Activated CD4-positive, alpha-beta T cell treated with anti-CD3 and anti-CD28 coated beads, Interleukin-2, amount 50 U/mL, for 4 hours (primary cell): ENCODE measurements around the gene UPF1.
"Not testable (repeated sequence)": the region's sequence is repeated elsewhere in the genome, so short reads cannot be mapped to it uniquely, and the experiment has no call there.

Experiments
- DNase-seq, 2 experiments: peaks; one replicate each; pipeline ENCODE4 v3.0.0-alpha.2; 2020

UPF1 gene

GRCh38 chr19:18900700-18901481 is 69.1 kb downstream of the UPF1 start:
- DNase-seq, result no peak

- DNase-seq, result no peak
Measured at GRCh38 chr19:18901491-18901890, 69.7 kb downstream of the UPF1 start.

GRCh38 chr19:18902519-18902918 is 70.8 kb downstream of the UPF1 start:
- not testable (repeated sequence) for DNase-seq

GRCh38 chr19:18903156-18904037 is 71.6 kb downstream of the UPF1 start:
- no peak for DNase-seq

GRCh38 chr19:18904334-18905057 is 72.7 kb downstream of the UPF1 start:
- no peak for DNase-seq

GRCh38 chr19:18905058-18905456 is 73.3 kb downstream of the UPF1 start:
- DNase-seq, result no peak

GRCh38 chr19:18905513-18906236 is 73.9 kb downstream of the UPF1 start:
- DNase-seq, result no peak

- no peak for DNase-seq
Measured at GRCh38 chr19:18906605-18907519, 75.1 kb downstream of the UPF1 start.

- no peak for DNase-seq
Measured at GRCh38 chr19:18908917-18909619, 77.3 kb downstream of the UPF1 start.

- no peak for DNase-seq
Measured at GRCh38 chr19:18910010-18910409, 78.3 kb downstream of the UPF1 start.

DNA sequence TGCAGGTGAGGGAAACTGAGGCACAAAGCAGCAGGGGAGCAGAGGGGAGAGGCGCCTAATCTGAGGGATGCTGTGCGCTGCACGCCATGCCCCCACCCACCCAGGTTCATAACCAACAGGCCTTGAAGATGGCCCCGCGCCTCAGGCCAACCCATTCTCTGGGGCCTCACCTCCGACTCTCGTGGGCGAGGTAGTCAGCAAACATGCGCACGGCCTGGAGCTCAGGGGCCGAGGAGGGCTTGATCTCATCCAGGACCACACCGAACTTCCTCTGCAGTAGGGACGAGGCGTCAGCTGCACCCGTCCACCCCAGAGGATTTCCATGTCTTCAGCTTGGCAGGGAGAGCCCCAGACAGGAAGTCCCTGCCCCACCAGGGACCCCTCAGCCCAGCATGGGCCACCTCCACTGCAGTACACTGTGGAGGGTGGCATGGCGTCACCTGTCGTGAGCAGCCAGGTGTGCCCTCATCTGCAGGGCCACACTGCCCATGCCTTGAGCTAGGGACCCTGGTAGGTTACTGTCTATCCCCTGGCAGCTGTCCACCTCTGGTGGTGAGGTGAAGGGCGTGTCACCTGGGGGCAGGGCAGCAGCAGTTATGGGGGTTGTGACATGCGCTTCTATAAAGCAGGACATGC is 79.2 kb downstream of the UPF1 start:
- DNase-seq, result no peak

GRCh38 chr19:18912933-18913332 is 81.2 kb downstream of the UPF1 start:
- DNase-seq, result no peak

DNA sequence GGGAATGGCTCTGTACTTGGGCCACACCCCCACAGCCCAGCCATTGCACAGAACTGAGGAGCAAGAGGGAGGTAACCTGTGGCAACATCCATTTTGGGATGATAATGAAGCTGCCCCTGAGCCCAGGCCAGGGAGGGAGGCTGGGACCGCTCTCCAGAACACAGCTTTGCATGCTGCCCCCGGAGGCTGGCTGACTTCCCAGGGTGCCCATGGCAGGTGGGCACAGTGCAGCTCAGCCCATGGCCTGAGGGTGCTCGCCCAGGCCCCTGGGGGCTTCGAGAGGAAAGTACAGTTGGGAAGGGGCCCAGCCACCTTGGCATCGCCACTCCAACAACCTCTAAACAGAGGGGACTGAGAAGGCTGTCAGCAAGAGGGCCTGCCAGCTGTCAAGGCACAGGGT is 81.7 kb downstream of the UPF1 start:
- no peak for DNase-seq

DNA sequence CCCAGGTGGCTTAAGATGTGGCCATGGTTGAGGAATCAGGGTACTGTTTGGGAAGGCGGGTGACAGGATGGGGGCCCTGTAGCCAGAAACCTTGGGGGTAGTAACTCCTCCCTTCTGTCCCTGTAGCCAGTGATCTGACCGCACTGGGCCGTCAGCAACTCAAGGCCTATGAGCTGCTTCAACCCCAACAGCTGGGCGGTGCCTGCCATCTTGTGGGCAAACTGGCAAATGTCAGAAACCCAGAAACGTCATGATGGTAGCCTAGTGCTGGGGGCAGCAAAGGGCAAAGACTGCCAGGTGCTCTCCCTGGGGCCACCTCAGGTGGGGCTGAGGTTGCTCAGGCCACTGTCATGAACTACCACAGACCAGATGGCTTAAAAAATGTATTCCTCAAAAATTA is 83.9 kb downstream of the UPF1 start:
- DNase-seq, result peak in 1 of 2 experiments; percentile 17

DNA sequence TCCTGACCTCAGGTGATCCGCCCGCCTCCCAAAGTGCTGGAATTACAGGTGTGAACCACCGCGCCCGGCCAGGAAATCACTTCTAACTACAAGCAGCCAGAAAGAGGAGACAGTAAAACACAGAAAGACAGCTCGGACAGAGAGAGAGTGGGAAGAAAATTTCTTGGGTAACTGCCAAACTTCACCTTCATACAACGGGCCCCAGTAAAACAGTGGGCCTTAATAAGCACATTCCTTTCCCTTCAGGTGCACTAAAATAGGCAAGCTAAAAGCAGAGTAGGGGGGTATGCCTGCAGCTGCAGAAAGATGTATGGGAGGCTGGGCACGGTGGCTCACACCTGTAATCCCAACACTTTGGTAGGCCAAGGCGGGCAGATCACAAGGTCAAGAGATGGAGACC is 85.8 kb downstream of the UPF1 start:
- not testable (repeated sequence) for DNase-seq
